A549 (cell line): ENCODE results near the gene LMF2.

Experiments used
- EP300 ChIP-seq, 2 experiments: fragments of >200 bp; sonication (Bioruptor Twin); formaldehyde crosslinking; IDR thresholded peaks; 2 replicates in 1 of 2; 3 replicates in 1 of 2; pipeline ENCODE4 v1.6.1; 2016 to 2017
- POLR2AphosphoS2 ChIP-seq: conservative IDR thresholded peaks from 2 replicates; pipeline ENCODE4 v1.6.1; 2012; ENCODE audit warnings: low read length, improper control_type of control experiment, inconsistent platforms
- RFX5 ChIP-seq: fragments of 450-650 bp; IDR thresholded peaks from 2 replicates; pipeline ENCODE4 v1.7.1; 2014; ENCODE audit warnings: antibody characterized with exemption, mild to moderate bottlenecking, moderate library complexity
- TF ChIP-seq, protein P1 (sequence below): fragments of 450-650 bp; IDR thresholded peaks from 2 replicates; pipeline ENCODE4 v1.6.1; 2014; ENCODE audit warnings: antibody characterized with exemption
- TF ChIP-seq, protein P2 (sequence below): fragments of >200 bp; sonication (Bioruptor Twin); formaldehyde crosslinking; IDR thresholded peaks from 3 replicates; pipeline ENCODE4 v1.5.1; 2016
- TF ChIP-seq, protein P3 (sequence below): fragments of 200-600 bp; sonication (generic); IDR thresholded peaks from 2 replicates; pipeline ENCODE4 v1.6.1; 2016; ENCODE audit warnings: antibody characterized with exemption, mild to moderate bottlenecking, moderate library complexity

DNA sequence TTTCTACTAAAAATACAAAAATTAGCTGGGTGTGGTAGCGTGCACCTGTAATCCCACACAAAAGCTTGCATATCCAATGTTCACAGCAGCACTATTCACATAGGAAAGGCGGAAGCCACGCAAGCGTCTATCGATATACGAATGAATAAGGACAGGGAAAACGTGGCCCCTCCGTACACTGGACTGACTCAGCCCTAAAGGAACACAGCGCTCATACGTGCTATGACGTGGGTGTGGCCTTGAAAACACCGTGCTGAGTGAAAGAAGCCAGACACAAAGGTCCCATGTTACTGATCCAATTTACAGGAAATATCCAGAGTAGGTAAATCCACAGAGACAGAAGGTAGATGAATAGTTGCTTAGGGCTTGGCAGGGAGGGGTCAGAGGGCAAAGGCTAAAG is 7.0 kb downstream of the LMF2 start:
- TF ChIP-seq POLR2AphosphoS2 (no peak), EP300 (IDR thresholded peaks at IDR 0.05) (no peak), RFX5 (no peak)
- TF ChIP-seq, protein P1, sequence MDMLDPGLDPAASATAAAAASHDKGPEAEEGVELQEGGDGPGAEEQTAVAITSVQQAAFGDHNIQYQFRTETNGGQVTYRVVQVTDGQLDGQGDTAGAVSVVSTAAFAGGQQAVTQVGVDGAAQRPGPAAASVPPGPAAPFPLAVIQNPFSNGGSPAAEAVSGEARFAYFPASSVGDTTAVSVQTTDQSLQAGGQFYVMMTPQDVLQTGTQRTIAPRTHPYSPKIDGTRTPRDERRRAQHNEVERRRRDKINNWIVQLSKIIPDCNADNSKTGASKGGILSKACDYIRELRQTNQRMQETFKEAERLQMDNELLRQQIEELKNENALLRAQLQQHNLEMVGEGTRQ: no peak
- TF ChIP-seq, protein P2, sequence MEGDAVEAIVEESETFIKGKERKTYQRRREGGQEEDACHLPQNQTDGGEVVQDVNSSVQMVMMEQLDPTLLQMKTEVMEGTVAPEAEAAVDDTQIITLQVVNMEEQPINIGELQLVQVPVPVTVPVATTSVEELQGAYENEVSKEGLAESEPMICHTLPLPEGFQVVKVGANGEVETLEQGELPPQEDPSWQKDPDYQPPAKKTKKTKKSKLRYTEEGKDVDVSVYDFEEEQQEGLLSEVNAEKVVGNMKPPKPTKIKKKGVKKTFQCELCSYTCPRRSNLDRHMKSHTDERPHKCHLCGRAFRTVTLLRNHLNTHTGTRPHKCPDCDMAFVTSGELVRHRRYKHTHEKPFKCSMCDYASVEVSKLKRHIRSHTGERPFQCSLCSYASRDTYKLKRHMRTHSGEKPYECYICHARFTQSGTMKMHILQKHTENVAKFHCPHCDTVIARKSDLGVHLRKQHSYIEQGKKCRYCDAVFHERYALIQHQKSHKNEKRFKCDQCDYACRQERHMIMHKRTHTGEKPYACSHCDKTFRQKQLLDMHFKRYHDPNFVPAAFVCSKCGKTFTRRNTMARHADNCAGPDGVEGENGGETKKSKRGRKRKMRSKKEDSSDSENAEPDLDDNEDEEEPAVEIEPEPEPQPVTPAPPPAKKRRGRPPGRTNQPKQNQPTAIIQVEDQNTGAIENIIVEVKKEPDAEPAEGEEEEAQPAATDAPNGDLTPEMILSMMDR: no peak
- TF ChIP-seq, protein P3, sequence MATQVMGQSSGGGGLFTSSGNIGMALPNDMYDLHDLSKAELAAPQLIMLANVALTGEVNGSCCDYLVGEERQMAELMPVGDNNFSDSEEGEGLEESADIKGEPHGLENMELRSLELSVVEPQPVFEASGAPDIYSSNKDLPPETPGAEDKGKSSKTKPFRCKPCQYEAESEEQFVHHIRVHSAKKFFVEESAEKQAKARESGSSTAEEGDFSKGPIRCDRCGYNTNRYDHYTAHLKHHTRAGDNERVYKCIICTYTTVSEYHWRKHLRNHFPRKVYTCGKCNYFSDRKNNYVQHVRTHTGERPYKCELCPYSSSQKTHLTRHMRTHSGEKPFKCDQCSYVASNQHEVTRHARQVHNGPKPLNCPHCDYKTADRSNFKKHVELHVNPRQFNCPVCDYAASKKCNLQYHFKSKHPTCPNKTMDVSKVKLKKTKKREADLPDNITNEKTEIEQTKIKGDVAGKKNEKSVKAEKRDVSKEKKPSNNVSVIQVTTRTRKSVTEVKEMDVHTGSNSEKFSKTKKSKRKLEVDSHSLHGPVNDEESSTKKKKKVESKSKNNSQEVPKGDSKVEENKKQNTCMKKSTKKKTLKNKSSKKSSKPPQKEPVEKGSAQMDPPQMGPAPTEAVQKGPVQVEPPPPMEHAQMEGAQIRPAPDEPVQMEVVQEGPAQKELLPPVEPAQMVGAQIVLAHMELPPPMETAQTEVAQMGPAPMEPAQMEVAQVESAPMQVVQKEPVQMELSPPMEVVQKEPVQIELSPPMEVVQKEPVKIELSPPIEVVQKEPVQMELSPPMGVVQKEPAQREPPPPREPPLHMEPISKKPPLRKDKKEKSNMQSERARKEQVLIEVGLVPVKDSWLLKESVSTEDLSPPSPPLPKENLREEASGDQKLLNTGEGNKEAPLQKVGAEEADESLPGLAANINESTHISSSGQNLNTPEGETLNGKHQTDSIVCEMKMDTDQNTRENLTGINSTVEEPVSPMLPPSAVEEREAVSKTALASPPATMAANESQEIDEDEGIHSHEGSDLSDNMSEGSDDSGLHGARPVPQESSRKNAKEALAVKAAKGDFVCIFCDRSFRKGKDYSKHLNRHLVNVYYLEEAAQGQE: no peak
